CD4-positive, alpha-beta T cell treated with Interleukin-12 subunit alpha and Interleukin-12 subunit beta, for 1 hour (primary cell): ENCODE data around the gene ACKR2.

Experiments
- DNase-seq: peaks from one replicate; pipeline ENCODE4 v3.0.0-alpha.2; 2020

The ACKR2 gene

GRCh38 chr3:42809202-42809601 is at the start of gene ACKR2:
Gene ACKR2 (plus strand): TSS chr3:42809445. CDS start chr3:42864503, 55,058 bp downstream.
- DNase-seq, result no peak

DNA sequence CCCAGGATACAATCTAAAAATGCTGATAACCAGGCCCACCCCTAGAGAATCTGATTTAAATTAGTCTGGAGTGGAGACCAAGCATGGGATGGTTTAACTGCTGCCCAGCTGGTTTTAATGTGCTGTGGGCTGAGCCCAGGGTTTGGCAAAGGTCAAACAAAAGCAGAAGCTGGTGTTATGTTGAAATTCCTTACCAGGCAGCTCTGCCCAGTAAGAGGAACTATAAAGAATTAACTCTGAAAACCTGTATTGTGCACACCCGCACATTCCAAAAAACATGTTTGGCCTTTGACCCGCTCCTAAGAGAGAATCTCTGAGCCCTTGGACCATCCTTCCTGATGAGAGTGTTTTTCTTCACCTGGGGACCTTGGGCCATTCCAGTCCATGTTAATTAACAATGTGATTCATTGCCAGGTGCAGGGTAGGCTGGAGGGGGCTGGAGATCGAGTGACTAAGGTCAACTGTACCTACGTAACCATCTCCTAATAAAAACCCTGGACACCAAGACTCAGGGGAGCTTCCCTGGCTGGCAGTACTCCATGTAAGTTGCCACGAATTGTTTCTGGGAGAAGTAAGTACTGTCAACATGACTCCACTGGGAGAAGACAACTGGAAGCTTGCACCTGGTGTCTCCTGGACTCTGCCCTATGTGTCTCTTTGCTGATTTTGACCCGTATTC is 47.1 kb upstream of the ACKR2 start:
- no peak for DNase-seq

GRCh38 chr3:42763021-42763420 is 46.2 kb upstream of the ACKR2 start:
- no peak for DNase-seq

DNA sequence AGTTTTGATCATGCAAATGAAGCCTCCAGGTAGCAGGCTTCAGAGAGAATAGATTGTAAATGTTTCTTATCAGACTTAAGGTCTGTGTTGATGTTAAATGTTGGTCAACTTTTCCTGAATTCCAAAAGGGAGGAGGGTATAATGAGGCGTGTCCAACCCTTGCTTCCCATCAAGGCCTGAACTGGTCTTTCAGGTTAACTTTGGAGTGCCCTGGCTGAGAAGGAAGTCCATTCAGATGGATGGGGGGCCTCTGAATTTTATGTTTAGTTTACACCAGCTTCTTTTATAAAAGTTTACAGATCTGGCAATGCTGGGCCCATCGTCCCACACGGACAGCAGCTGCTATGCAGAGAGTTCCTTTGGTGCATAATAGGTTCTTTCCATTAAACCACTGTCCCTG is 45.1 kb upstream of the ACKR2 start:
- DNase-seq, result no peak

DNA sequence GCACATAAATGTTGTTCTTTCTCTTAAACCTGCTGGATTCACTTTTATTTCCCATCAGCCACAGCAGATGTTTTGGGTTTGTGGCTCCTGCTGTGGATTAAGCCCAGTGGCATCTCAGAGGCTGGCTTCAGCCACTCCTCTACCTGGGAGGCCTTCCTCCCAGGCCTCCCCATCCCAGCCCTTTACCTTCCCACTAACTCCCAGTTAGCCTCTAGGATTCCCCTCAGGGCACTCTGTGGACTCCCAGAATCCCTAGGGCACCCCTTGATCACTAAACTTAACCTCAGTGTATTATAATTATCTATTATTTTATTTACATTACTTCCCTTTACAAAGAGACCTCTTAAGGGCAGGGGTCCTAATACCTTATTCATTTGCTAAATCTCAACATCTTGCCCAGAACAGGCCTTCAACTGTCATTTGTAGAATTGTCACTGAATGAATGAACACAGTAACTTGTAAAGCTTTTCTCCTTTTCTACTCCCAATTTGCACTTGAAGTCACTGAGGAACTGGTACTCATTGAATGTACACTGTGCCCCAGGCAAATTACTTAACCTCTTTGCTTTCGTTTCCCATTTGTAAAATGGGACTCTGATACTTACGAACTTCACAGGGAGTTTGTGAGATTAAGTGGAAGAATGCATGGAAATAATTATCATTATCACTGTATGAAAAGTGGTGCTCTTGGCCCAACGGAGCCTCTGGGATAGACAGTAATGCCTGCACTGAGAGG is 44.5 kb upstream of the ACKR2 start:
- no peak for DNase-seq

GRCh38 chr3:42769477-42770131 is 39.6 kb upstream of the ACKR2 start:
- no peak for DNase-seq

- no peak for DNase-seq
Observed at GRCh38 chr3:42771271-42771670, 38.0 kb upstream of the ACKR2 start.

- DNase-seq, result peak; percentile 90
Observed at GRCh38 chr3:42772670-42773408, 36.4 kb upstream of the ACKR2 start, which contains the start of gene CCDC13. Gene CCDC13 (minus strand): TSS chr3:42773253. CDS start chr3:42758345, 14,908 bp downstream.

DNA sequence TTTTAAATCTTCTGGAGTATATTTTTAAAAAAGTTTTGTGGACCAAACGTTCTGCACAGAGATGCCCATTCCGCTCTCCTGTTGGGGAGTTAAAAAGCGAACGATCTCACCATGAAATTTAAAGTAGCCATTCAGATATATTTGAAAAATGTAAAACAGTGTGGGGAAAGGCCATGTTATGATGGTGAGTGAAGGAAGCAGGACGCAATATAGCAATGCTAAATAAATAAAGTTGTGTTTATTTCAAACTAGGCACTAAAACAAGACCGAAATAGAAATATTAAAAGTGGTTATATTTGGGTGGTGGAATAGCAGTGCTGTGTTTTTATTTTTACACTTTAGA is 35.9 kb upstream of the ACKR2 start:
- DNase-seq, result no peak

GRCh38 chr3:42778644-42779043 is 30.6 kb upstream of the ACKR2 start:
- DNase-seq, result no peak

GRCh38 chr3:42780398-42780797 is 28.8 kb upstream of the ACKR2 start:
- no peak for DNase-seq

DNA sequence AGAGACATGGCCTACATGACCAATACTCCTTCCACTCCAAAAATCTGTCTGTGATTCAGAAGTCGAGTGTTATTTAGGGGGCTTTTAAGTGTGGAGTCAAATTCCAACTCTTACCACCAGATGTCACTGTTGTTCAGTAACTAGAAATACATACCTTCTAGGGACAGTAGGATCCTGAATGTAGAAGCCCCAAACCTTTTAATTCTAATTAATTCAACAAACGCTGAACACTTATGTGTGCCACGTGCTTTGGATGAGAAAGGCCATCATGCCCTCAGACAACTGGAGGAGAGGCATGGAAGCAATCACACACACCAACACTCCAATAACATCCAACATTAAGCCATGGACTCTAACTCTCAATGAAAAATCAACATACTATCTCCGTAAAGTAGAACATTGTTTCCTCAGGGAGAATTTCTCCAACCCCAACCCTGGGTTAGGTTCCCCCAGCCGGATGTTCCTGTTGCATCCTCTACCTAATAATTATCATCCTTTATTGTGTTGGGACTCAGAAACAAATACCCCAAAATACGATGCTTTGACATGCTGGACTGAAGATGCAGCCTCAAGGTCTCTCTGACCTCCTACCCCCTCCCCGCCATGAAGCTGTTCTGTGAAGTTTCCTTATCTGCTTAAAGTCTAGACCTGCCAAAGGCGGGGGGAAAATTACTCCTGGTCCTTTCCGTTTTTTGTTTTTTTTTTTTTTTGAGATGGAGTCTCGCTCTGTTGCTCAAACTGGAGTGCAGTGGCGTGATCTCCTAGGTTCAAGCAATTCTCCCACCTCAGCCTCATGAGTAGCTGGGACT is 28.1 kb upstream of the ACKR2 start:
- peak; percentile 77 for DNase-seq

- no peak for DNase-seq
Observed at GRCh38 chr3:42786212-42786611, 23.0 kb upstream of the ACKR2 start.

- no peak for DNase-seq
Observed at GRCh38 chr3:42786631-42787030, 22.6 kb upstream of the ACKR2 start.

DNA sequence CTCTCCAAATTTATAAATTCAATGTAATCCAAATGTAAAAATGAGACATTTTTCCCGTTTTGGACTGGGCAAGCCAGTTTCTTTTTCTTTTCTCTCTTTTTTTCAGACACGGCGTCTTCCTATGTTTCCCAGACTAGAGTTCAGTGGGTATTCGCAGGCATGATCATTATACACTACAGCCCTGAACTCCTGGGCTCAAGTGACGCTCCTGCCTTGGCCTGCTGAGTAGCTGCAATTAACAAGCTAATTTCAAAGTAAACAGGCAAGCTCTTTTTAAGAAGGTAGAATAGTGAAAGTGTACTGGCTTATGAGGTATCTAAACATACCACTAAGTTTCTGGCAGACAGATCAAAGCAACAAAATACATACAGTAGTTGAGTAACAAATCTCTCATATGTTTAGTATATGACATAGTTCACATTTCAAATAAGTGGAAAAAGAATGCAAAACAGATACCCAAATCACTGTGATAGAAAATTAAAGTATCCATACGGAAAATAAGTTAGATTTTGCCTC is 18.5 kb upstream of the ACKR2 start:
- DNase-seq, result no peak

DNA sequence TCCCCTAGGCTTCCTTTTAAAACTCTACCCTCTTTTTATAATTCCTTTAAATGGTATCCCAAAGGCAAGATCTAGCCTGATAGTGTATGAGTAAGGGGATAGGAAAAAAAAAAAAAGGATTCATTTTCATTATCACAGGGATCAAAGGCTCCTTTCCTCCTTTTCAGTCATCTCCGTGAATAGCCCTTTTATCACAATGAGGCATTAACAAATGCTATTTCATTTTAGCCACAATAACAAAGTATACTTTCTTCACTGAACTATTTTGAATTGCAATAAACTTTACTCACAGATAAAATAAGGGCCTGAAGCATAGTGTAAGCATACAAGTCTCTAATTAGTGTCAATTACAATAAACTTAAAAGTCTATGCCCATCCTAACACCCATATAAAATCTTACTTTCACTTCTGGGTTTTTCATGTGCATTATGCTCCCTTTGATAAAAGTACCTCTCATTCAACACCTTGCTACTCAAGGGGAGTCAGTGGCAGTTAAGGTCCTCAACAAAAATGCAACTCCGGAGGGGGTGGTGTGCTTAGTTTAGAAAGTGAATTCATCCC is 13.5 kb upstream of the ACKR2 start:
- DNase-seq, result no peak

DNA sequence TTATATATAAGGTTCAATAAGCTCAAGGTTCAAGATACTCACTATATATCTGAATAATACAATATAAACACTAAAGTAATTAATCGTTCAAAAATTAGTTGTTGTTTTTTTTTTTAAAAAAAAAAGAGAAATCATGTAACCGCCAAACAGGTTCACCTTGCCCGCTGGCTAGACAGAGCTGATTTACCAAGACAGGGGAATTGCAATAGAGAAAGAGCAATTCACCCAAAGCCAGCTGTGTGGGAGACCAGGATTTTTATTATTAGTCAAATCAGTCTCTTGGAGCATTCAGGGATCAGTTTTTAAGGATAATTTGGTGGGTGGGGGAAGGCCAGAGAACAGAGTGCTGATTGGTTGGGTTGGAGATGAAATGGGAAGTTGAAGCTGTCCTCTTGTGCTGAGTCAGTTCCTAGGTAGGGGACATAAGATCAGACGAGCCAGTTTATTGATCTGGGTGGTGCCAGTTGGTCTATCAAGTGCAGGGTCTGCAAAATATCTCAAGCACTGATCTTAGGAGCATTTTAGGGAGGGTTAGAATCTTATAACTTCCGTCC is 12.8 kb upstream of the ACKR2 start:
- DNase-seq, result no peak

GRCh38 chr3:42799376-42799775 is 9.9 kb upstream of the ACKR2 start:
- DNase-seq, result no peak

DNA sequence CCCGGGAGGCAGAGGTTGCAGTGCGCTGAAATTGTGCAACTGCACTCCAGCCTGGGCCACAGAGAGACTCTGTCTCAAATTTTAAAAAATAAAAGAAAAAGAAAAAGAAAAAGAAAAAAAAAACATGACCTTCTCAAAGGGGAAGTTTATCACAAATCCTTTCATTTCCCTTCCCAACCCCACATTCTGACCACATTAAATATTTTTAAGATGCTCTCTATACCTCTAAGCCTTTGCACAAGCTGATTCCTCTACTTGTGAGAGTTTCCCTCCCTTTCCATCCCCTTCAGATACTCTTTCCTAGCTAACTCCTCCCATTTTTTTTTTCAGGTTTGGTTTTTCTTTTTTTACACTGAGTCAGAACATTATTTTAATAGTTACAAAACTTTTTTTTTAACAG is 9.0 kb upstream of the ACKR2 start:
- no peak for DNase-seq

DNA sequence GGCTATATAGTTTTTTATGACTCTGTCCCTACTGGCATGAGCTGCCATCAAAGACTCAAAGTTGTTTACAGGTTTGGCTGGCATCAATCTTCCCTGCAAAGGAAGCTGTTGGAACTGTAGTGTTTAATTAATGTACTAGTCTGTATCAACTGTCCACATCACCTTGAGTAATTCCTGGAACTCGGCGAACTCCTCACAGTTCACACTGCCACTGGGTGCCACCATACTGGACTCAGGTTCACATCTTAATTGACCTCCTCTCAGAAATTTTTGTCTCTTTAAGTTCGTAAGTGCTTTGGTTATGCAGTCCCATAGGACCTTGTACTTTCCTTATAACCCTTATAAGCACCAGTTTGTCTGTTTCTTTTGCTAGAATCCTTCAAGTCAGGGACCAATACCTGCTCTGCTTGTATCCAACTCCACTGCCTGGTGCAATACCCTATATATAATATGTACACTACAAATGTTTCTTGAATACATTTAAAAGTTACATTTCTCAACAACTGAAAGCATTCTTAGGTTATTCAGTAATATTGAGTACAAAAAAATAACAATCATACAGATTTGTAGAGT is 8.1 kb upstream of the ACKR2 start:
- DNase-seq, result no peak

DNA sequence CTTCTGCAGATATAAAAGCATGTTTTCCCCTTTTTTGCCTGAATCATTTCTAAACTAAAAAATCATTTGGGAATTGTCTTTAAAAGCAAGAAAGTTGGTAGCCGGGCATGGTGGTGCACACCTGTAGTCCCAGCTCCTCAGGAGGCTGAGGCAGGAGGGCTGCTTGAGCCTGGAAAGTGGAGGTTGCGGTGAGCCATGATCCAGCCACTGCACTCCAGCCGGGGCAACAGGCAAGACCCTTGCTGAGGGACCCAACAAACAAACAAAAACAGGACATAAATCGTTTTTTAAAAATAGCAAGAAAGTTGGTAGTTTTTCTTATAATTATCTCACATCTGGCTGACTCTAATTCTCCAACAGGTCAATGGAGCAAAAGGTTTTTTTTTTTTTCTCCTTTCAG is 7.5 kb upstream of the ACKR2 start:
- DNase-seq, result no peak
